HCT116 (cell line): ENCODE data around the gene LYST. TPM values are rescaled to one million over a fixed set of nuclear protein-coding genes. Genes with fewer than 3 reads are reported as not detected.

Source experiments
- ATAC-seq: fragments of 200-7000 bp; cut with Tn5 transposase; 2 replicates; pipeline ENCODE4 v1.9.1; 2020; ENCODE audit warnings: mild to moderate bottlenecking, moderate library complexity
- BruUV-seq: library from RNA; stranded (reverse); fragments of 400-500 nt; replicated peaks from 2 replicates; lab custom pipeline; 2021; lab: Mats Ljungman, UMichigan
- CTCF ChIA-PET: fragments of 300-600 bp; sonication (Branson Sonifier 250); formaldehyde crosslinking; loops from one replicate; lab custom pipeline; 2021; ENCODE audit warnings: antibody characterized with exemption; lab: Charles Lee
- POLR2A ChIA-PET: fragments of 300-600, 350-600 bp; sonication (Branson Sonifier 250); formaldehyde crosslinking; loops from one replicate; lab custom pipeline; 2021; ENCODE audit warnings: antibody characterized with exemption; lab: Charles Lee
- RAD21 ChIA-PET, 2 experiments: fragments of 300-600 bp; sonication (Branson Sonifier 250); formaldehyde crosslinking; loops; one replicate each; lab custom pipeline; 2023; ENCODE audit warnings: low total read pairs in 2 of 2; ENCODE audit not compliant: uncharacterized antibody in 2 of 2, unreplicated experiment in 2 of 2, low non-redundant PET in 1 of 2; lab: Charles Lee
- DNase-seq: peaks from one replicate; pipeline ENCODE4 v3.0.0-alpha.2; 2010; ENCODE audit warnings: low read depth, low spot score
- H2AFZ ChIP-seq: fragments of 200-600 bp; shearing (Covaris generic), sonication (generic); 2 replicates; pipeline ENCODE4 v1.6.1; 2017; ENCODE audit warnings: low read depth, mixed run types, mixed read lengths, antibody characterized with exemption, low read length; ENCODE audit not compliant: poor library complexity, severe bottlenecking
- H3K27ac ChIP-seq: 2 replicates; pipeline ENCODE4 v1.5.1; 2012; ENCODE audit warnings: low read depth, low read length
- H3K27me3 ChIP-seq: fragments of 200-600 bp; sonication (generic); 2 replicates; pipeline ENCODE4 v1.6.1; 2016; ENCODE audit warnings: mixed run types, low read length, mixed read lengths; ENCODE audit not compliant: insufficient read depth
- H3K36me3 ChIP-seq, 2 experiments: fragments of 200-500 bp in 1 of 2; fragments of 200-600 bp in 1 of 2; sonication (Bioruptor generic) in 1 of 2; sonication (generic) in 1 of 2; 2 replicates each; pipeline versions ENCODE4 v1.5.1 to v1.6.1; 2014 to 2016; ENCODE audit warnings: low read length in 2 of 2, inconsistent platforms in 1 of 2, mixed read lengths in 1 of 2, mixed run types in 1 of 2; ENCODE audit not compliant: insufficient read depth in 2 of 2, control insufficient read depth in 1 of 2
- H3K4me1 ChIP-seq, 2 experiments: fragments of 200-600 bp in 1 of 2; sonication (generic) in 1 of 2; 2 replicates each; pipeline versions ENCODE4 v1.5.1 to v1.6.1; 2012 to 2017; ENCODE audit warnings: low read length in 2 of 2, inconsistent platforms in 1 of 2, mild to moderate bottlenecking in 1 of 2, mixed read lengths in 1 of 2, mixed run types in 1 of 2, moderate library complexity in 1 of 2; ENCODE audit not compliant: insufficient read depth in 2 of 2, control insufficient read depth in 1 of 2
- H3K4me2 ChIP-seq: fragments of 200-600 bp; sonication (generic); 2 replicates; pipeline ENCODE4 v1.6.1; 2017; ENCODE audit warnings: mixed run types, low read length, mixed read lengths
- H3K4me3 ChIP-seq, 2 experiments: fragments of 200-600 bp in 1 of 2; sonication (generic) in 1 of 2; replicated peaks in 1 of 2; 2 replicates each; pipeline ENCODE4 v1.5.1; 2011 to 2016; ENCODE audit warnings: low read length in 2 of 2, control low read depth in 1 of 2, low read depth in 1 of 2, mild to moderate bottlenecking in 1 of 2, mixed read lengths in 1 of 2, mixed run types in 1 of 2
- H3K79me2 ChIP-seq: fragments of 200-600 bp; sonication (generic); 2 replicates; pipeline ENCODE4 v1.6.1; 2017; ENCODE audit warnings: mild to moderate bottlenecking, mixed run types, low read length, moderate library complexity, mixed read lengths; ENCODE audit not compliant: insufficient read depth
- H3K9ac ChIP-seq: fragments of 200-600 bp; sonication (generic); 2 replicates; pipeline ENCODE4 v1.6.1; 2016; ENCODE audit warnings: low read length, mixed read lengths
- H3K9me2 ChIP-seq: fragments of 200-600 bp; sonication (generic), shearing (Covaris generic); 2 replicates; pipeline ENCODE4 v1.6.1; 2017; ENCODE audit warnings: mixed run types, mild to moderate bottlenecking, moderate library complexity; ENCODE audit not compliant: insufficient read depth
- H3K9me3 ChIP-seq, 2 experiments: fragments of 200-500 bp in 1 of 2; fragments of 200-600 bp in 1 of 2; sonication (Bioruptor generic) in 1 of 2; sonication (generic) in 1 of 2; 2 replicates each; pipeline ENCODE4 v1.6.1; 2014 to 2017; ENCODE audit warnings: low read length in 2 of 2, mixed read lengths in 2 of 2, inconsistent platforms in 1 of 2, low read depth in 1 of 2, mild to moderate bottlenecking in 1 of 2, mixed run types in 1 of 2, moderate library complexity in 1 of 2; ENCODE audit not compliant: control insufficient read depth in 1 of 2, insufficient read depth in 1 of 2
- H4K20me1 ChIP-seq: fragments of 200-600 bp; sonication (generic), shearing (Covaris generic); 2 replicates; pipeline ENCODE4 v1.6.1; 2017; ENCODE audit warnings: mixed run types, mild to moderate bottlenecking, moderate library complexity; ENCODE audit not compliant: insufficient read depth
- ATF3 ChIP-seq: IDR thresholded peaks from 2 replicates; pipeline ENCODE4 v1.6.1; 2012
- CEBPB ChIP-seq: IDR thresholded peaks from 2 replicates; pipeline ENCODE4 v1.6.1; 2012; ENCODE audit warnings: low read depth
- EGR1 ChIP-seq: IDR thresholded peaks from 2 replicates; pipeline ENCODE4 v1.6.1; 2012; ENCODE audit warnings: low read depth
- EZH2 ChIP-seq: fragments of 200-600 bp; sonication (generic); IDR thresholded peaks from 2 replicates; pipeline ENCODE4 v1.6.1; 2017; ENCODE audit warnings: antibody characterized with exemption, mixed run types
- EZH2phosphoT487 ChIP-seq: fragments of 200-600 bp; IDR thresholded peaks from 2 replicates; pipeline ENCODE4 v1.6.1; 2018; ENCODE audit warnings: antibody characterized with exemption, borderline replicate concordance
- FOSL1 ChIP-seq: IDR thresholded peaks from 2 replicates; pipeline ENCODE4 v1.6.1; 2012; ENCODE audit warnings: low read depth
- JUND ChIP-seq: IDR thresholded peaks from 2 replicates; pipeline ENCODE4 v1.6.1; 2012
- MAX ChIP-seq: IDR thresholded peaks from 2 replicates; pipeline ENCODE4 v1.6.1; 2012
- POLR2A ChIP-seq: IDR thresholded peaks from 2 replicates; pipeline ENCODE4 v1.7.0; 2011; ENCODE audit warnings: borderline replicate concordance; ENCODE audit not compliant: insufficient read depth, insufficient read length; ENCODE audit errors: extremely low read depth
- POLR2AphosphoS5 ChIP-seq: IDR thresholded peaks from 2 replicates; pipeline ENCODE4 v1.6.1; 2011; ENCODE audit warnings: mild to moderate bottlenecking, low read depth, low read length, moderate library complexity
- RAD21 ChIP-seq: IDR thresholded peaks from 2 replicates; pipeline ENCODE4 v1.6.1; 2012; ENCODE audit warnings: low read depth, mild to moderate bottlenecking
- SIN3A ChIP-seq: IDR thresholded peaks from 2 replicates; pipeline ENCODE4 v1.6.1; 2012; ENCODE audit warnings: low read depth
- TCF7L2 ChIP-seq: IDR thresholded peaks from 2 replicates; pipeline ENCODE4 v1.7.0; 2011; ENCODE audit warnings: borderline replicate concordance, inconsistent platforms; ENCODE audit not compliant: insufficient read depth, insufficient read length; ENCODE audit errors: extremely low read depth
- ZFX ChIP-seq: fragments of 450-650 bp; IDR thresholded peaks from 2 replicates; pipeline ENCODE4 v1.6.1; 2017
- ZNF274 ChIP-seq: fragments of 200-500 bp; sonication (Bioruptor generic); IDR thresholded peaks from 2 replicates; pipeline ENCODE4 v1.6.1; 2014; ENCODE audit warnings: mild to moderate bottlenecking, low read depth, low read length, inconsistent platforms
- intact Hi-C: fragments of 100-400 bp; cut with micrococcal nuclease; formaldehyde crosslinking; loops from 2 replicates; pipeline ENCODE4 v1.10.0; 2022
- total RNA-seq: library from RNA; stranded (reverse); gene quantifications from one replicate; pipeline ENCODE4 v1.2.1, GENCODE V29; 2021; ENCODE audit not compliant: unreplicated experiment

Gene LYST
- total RNA-seq, 1 experiment from 2014 or later: 6.6 TPM

DNA sequence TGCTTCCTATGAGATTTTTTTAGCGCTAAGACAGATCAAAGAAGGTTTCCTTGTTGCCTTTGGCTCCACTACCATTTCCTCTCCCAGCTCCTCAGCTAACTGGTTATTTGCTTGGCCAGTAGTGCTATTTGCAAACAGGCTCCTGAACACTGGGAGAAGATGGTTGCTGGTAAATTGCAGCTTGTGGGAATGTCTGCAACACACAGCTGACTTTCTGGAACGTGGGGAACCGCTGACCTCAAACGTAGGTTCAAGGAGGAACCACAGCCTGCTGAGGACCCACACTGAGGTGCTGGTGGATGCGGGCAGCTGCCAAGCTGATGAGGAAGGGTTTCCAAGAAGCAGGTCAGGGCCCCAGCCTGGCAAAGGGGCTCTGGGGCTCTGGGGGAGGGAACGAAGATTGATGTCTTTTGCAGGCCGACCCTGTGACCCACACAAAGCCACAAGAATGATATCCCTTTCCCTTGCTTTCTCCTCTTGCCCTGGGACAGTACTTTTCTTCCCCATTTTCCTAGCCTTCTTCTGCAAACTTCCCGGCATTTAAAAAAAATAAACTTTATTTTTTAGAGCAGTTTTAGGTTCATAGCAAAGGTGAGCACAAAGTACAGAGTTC is 241.9 kb downstream of the LYST start:
- H2AFZ ChIP-seq: no peak overlapping the region
- intact Hi-C loops: no loop called here
- no peak overlapping the region for H3K4me2 ChIP-seq
- no peaks in the 10 kb centered on the region for H3K27me3 ChIP-seq
- ChIA-PET CTCF (no interaction called here), RAD21 (no interaction called here)
- no peak overlapping the region for H3K4me3 ChIP-seq
- H4K20me1 ChIP-seq: no peaks in the 10 kb centered on the region
- BruUV-seq: no TSS peak
- no peaks in the 10 kb centered on the region for H3K79me2 ChIP-seq
- peaks cover 3 to 7% of the 10 kb centered on the region in 2 experiments; a peak in 3 of 4 replicates for H3K4me1 ChIP-seq
- ATAC-seq (no peak), DNase-seq (no peak)
- H3K9ac ChIP-seq: no peak overlapping the region
- no peaks in the 10 kb centered on the region for H3K9me3 ChIP-seq
- no peaks in the 10 kb centered on the region for H3K9me2 ChIP-seq
- no peak overlapping the region for H3K27ac ChIP-seq
- TF ChIP-seq ZNF274: no peak
- TF ChIP-seq TCF7L2: no peak
- no peak for TF ChIP-seq ZFX
- no peak for TF ChIP-seq SIN3A
- no peak for TF ChIP-seq JUND
- TF ChIP-seq EZH2: no peak
- TF ChIP-seq POLR2AphosphoS5: no peak
- no peak for TF ChIP-seq CEBPB
- no peak for TF ChIP-seq RAD21
- no peak for TF ChIP-seq MAX
- TF ChIP-seq EZH2phosphoT487: no peak
- TF ChIP-seq ATF3: no peak
- TF ChIP-seq FOSL1: no peak
- no peak for TF ChIP-seq EGR1
- TF ChIP-seq POLR2A: no peak
- TF ChIP-seq, all 23 proteins: peak for 0
- no peaks in the 10 kb centered on the region for H3K36me3 ChIP-seq
- POLR2A ChIA-PET: no interaction called here
